ENCODE results near the gene C2CD4C.

The C2CD4C gene

DNA sequence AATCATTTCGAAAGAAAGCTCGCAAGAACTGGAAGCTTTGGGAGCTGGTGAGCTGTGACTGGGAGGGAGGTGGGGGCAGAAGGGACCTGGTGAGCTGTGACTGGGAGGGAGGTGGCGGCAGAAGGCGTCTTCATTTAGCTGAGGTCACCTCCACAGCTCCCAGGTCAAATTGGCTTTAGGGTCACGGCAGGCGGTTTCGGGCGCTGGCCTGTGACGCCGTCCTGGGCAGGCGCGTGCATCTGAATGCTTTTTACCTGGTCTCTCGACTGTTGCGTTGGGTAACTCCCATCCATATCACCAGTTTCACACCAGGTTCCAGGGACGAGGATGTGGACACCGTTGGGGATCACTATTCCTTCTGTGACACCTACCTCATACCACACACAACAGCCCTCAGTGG lies 29.2 kb downstream of the C2CD4C start:
- DNase-seq: no peak

DNA sequence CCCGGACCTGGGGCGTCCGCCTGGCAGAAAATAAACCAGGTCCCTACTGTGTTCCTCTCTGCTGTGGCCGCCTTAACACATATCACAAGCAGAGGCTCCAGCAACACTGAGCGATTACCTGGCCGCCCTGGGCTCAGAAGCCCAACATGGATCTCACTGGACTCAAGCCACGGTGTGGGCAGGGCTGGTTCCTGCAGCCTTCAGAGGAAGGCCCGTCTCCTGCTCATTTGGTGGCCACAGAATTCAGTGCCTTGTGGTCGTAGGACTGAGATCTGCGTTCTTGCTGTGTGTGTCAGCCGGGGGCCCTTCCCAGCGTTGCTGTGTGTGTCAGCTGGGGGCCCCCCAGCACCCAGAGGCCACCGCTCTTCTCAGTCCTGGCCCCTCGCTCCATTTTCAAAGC lies 30.2 kb downstream of the C2CD4C start:
- no peak for DNase-seq

DNA sequence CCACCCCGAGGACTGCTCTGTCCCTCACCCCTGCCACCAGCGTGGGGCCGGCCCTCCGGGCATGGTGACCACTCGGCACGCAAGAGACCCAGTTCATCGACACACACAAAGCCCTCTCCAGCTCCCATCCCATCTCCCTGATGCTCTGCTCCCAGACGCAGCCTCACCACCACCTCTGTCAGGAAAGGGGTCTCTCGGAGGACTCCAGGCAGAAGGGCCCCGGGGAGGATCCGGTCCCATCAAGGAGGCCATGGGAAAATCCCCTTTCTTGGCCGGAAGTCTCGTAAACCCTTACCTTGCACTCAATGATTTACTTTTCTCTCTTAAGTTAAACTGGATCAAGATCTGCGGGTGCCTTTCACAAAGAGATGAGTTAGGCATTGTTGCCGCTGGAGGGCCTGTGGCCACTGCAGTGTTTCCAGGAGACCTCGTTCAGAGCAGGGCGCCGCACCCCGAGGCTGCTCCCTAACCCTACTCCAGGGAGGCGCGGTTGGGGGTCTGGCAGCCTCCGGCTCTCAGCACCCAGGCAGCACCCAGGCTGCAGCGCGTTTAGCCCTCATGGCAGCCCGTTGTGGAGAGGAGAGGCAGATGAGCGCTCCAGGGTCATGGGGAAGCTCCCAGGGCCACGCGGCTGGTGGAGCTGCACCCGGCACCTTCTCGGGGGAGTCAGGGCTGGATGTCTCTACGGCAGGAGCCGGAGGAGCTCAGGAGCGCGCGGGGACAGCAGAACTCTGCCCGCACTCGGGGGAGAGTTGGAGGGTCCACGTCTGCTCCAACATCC lies 31.0 kb downstream of the C2CD4C start:
- no peak for DNase-seq

DNA sequence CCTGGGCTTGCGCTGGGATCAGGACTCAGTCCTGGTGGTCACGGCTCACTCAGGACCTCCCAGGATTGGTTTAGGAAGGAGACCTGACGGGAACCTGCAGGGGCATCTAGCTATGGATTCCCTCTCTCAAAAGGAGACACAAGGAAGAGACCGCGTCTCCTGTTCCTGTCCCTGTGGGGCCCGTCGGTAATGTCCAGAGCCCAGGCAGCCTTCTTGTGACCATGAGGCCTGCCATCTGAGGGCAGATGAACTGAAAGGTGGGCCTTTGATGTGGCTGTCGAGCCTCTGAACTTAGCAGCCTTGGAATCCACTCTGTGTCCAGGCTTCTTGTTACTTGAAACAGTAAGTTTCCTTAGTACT lies 32.9 kb downstream of the C2CD4C start:
- no peak for DNase-seq

DNA sequence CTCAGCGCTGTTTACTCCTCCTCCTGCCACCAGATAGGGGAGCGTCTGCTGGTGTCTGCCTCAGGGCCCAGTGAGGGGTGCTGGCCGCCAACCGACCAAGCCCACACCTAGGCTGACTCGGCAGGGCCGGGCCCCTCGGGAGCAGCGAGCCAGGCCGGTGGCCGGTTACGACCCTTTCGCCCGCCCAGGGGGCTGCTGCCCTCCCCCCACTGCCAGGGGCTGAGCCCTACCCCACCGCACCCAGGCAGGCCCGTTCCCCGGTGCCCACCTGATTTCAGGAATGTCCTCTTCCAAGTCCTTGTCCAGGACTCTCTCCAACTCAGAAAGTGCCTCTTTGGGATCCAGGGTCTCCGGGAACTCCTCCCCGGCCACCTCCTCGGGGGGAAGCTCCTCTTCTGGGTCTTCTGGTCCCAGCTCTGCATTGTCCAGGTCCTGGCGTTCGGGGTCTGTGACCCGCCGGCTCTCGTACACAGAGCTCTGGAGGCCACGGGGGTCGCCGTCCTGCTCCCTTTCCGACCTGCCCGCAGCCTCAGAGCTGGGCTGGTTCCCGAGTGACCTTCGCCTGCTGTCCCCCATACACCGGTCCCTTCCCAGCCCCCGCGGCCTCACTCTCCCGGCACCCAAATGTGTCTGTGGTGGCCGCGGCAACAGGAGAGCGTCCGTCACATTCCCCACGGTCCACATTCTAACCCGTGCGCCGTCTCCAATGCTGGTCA lies 33.4 kb downstream of the C2CD4C start:
- DNase-seq: no peak

DNA sequence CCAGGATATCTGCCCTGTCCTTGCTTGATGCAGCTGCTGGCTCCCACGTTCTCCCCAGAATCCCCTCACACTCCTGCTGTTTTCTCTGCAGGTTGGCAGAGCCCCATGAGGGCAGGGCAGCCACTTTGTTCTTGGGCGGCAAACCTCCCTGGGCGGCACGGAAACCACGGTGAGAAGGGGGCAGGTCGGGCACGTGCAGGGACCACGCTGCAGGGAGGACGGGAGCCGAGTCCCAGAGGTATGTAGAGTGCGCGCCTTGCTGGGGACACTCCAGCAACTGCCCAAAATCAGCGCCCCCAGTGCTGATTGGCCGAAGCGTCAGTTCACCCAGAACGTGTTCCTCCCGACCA lies 34.1 kb downstream of the C2CD4C start:
- no peak for DNase-seq

DNA sequence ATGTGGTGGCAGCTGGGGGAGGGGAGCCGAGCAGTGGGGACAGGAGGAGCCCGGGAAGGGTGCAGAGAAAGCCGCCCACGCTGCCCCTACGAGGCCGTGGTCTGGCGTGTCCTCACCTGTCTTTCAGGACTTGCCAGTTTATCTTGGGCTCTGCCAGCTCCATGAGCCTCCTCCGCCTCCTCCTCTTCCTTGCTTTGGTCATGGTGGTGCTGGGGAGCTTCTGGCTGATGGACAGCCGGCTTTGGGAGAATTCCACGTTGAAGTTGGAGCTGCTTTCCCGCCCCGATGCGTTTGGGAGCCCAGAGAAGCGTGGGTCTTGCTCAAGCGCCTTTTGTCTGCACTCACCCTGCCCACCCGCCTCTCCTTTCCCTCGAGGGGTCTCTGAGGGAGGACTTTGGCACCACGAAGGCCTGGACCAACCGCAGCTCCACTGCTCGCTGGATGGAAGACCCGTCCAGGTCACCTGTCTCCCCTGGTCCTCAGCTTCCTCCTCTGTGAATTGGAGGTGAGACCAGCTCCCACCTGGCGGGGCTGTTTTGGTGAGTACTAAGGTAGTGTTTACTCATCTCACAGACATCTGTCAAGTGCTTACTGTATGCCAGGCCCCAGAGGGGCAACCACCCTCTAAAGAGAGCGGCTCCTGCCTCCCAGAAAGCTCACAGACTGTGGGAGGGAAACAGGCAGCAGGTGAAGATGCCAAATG lies 34.6 kb downstream of the C2CD4C start:
- DNase-seq: no peak

DNA sequence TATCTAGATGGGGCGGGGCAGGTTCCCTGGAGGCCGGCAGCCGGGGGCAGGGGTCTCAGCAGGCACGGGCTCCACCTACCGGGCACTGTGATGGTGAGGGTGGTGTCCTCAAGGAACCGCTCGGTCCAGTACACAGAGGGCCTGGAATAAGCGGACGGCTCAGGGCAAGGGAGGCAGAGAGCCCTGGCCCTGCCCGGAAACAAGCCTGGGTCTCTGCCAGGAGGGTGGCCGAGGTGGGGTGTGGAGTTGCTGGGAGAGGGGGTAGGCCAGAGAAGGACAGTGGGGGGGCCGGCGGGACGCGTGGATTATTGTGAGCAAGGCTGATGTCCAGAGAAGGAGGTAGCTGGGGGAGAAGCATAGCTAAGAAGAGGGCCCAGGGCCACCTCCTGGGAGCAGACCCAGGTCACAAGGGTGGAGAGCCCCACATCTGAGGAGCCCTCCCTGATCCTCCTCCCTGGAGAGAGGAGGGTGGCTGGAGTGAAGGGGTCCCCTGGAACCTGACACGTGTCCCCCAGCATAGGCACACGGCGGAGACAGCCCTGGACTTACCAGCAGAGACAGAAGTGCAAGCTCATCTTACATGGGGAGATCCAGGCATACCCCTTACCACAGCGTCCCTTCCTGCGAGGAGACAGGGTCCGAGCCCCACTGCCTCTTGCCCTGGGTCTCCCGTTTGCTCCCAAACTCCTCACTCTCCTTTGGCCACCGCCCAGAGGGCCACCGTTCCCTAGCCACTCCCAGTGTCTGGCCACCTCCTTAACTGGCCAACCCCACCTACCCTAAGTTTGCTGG lies 35.4 kb downstream of the C2CD4C start:
- no peak for DNase-seq

DNA sequence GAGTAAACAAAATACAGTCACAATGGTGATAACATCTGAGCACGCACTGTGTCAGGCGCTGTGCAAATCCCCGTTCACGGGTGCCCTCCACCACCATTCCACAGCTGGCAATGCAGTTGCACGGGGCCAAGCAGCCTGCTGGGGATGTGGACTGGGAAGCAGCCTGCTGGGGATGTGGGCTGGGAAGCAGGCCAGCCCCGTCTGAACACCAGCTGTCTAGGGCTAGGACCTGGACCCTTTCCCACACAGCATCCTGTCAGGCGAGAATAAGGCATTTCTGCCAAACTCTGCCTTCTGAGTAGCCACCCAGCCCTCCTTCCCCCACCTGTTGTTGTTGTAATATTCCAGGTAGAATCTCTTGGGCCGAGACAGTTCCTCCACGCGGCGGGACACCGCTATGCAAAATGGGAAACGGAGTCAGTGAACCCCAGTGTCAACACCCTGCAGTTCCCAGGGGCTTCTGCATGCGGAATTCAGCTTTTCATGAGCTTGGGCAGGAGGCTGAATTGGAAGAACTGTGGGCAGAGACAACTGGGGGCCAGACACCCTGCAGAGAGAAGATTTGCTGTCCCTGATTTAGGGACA lies 36.5 kb downstream of the C2CD4C start:
- no peak for DNase-seq

DNA sequence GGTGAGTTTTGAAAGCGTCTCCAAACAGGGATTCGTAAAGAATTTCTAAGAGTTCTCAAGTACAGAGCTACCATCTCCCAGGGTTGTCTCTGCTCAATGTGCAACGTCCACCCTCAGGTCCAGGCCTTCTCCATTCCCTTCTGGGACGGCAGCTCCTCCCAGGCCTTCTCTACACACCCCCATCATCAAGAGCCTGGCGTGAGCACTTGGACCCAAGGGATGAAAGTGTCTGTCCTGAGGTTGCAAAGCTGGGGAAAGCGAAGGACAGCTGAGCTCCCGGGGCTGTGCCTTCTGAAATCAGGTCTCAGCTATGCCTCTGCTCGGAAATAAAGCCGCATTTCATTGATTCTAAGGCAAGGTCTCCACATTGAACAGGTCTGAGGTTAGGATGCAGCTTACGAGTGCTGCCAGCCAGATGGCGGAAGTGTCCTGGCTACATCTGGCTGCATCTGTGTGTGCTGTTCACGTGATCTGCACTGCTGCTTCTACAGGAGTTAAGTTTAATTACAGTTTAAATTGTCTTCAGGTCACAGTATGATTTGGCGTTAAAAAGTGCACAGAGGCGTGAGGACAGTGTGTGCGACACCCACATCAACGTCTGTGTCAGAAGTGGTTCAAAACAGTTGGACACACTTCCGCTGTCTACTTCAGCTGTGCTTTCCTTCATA lies 37.3 kb downstream of the C2CD4C start:
- DNase-seq: no peak

DNA sequence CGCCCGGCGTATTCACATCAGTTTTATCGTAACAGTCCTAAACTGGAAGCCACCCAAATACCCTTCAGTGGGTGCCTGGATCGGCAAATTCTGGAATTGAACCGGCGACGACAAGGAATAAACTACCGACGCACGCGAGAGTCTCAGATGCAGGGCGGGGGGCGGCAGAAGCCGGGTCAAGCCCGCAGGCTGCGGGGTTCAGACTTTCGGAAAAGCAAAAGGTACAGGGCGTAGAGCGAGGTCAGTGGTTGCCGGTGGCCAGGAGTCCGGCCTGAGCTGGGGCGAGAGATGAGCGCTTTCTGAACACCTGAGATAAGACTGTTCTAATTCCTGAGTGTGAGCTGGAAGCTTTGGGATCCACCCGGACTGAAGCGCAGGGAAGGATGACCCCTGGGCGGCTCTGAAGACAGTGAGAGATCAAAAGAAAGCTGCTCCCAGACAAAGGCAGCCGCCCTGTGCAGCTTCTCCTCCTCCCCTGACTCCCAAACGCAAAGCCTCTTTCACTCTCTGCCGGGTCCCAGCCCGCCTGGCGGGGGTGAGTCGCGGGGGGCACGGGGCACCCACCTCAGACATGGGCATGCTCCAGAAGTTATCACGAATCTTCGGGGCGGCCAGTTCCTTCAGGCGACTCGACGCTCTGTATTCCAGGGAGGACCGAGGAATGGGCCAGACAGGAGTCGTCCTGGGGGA lies 38.2 kb downstream of the C2CD4C start:
- DNase-seq: no peak

DNA sequence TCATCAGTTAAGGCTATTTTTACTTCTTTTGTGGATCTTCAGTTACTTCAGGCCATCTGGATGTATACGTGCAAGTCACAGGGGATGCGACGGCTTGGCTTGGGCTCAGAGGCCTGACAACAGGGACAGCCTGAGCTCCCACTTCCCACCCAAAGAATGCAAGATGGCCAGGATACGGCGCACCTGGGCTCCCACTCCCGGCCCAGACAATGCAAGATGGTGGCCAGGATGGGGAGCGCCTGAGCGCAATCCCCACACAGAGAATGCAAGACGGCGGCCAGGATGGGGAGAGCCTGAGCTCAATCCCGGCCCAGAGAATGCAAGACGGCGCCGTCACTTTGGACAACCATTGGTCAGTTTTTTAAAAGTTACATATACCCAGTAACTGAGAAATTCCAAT lies 39.1 kb downstream of the C2CD4C start:
- DNase-seq: no peak

DNA sequence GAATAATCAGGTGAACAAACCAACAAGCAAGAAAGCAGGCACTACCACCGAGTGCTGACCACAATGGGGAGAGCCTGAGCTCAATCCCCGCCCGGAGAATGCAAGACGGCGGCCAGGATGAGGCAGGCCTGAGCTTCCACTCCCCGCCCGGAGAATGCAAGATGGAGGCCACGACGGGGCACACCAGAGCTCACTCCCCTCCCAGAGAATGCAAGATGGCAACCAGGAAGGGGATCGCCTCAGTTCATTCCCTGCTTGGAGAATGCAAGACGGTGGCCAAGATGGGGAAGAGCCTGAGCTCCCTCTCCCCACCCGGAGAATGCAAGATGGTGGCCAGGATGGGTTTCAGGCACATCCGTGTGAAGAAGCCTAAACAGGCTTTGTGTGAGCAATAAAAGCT lies 39.7 kb downstream of the C2CD4C start:
- no peak for DNase-seq

DNA sequence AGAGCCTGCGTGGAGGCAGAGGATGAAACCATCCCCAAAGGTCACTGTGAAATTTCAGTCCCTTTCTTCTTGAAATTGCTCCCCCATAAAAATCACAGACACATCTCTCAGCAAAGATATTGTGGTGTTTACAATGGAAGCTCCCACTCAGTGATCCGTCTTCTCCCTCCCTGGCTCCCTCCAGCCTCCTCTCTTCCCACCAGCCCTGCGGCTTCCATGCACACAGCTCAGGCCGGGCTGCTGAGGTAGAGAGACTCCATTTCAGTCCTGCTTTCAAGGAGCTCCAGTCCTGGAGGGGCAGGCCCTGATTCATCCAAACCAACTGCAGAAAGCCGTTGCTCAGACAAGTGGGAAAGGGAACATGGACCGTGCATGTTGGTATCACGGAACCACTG lies 40.3 kb downstream of the C2CD4C start:
- no peak for DNase-seq

DNA sequence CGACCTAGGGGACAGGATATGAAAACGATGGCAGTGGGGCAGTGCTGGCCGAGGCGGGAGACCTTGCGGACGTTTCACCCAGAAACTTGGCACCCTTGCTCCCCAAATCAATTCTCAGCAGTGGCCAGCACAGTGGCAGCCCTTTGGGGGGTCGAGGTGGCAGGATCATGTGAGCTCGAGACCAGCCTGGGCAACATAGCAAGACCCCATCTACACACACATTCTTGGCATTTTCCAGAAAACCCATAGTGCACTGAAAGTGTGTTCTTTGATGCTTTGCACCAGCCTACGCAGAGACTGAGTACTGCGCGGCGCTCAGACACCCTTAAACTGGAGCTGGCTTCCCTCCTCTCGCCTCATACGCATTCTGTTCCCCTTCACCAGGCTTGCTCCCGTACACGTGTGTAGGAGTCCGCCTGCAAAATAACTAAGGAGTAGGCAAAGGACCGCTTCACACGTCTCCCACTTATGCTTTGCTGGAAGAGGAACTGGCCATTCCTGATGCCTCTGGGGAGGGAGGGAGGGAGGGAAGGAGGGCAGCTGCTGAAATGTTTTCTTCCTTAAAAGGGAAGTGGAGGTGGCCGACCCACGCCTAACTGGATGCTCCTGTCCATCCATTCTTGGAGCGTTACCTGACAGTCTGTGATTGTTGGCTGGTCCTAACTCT lies 40.9 kb downstream of the C2CD4C start:
- no peak for DNase-seq

DNA sequence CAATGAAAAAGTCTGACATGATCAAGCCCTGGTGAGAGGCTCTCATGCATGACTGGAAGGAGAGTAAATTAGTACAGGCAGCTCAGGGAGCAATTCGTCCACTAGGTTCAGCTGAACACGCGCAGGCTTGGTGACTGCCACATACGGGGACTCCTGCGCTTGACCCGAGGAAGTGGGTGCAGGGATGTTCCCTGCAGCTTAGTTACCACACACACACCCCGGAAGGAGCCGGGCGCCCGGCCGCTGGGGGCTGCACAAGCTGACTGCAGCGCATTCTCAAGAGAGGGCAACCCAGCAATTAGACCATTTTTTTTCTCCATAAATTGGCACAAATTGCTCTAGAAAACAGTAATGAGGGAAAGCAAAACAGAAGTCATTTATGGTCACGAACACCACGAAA lies 41.4 kb downstream of the C2CD4C start:
- no peak for DNase-seq

DNA sequence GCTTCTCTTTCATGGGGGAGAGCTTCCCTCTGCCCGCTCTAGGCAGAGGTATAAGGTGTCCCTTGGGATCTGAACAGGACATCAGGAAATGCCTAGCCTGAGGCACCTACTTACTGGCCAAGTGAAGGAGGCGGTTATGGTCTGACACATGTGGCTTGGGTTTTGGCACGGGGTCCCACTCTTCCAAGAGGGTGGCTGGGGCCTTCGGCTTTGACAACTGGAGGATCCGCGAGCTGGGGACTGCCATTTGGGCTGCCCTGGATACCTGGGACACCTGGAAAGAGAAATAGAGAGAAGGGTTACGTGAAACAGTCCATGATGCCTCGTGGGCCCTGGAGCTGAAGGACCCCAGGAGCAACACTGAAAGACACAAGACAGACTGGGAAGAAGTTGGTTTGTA lies 42.0 kb downstream of the C2CD4C start:
- DNase-seq: no peak

DNA sequence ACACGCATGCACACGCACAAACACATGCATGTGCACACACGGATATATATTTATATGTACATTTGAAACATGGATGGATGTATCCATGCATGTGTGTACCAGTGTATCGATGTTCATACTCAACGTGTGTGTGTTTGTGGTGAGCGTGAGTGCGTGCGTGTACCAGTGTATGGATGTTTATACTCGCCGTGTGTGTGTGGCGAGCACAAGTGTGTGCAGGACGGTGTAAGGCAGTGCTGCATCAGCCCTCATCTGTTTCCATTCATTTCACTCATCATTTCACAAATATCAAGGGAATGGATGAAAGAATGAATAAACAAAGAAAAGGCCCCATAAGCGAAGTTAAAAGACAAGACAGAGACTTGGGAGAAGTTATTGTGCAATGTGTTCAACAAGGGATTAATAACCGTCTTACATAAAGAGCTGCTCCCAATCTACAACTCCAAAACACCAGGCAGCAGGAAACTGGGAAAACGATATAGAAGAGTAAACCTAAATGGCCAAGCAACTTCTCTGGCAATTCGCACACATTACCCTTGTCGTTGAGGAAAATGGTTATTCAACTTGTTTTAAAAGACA lies 42.7 kb downstream of the C2CD4C start:
- DNase-seq: no peak

DNA sequence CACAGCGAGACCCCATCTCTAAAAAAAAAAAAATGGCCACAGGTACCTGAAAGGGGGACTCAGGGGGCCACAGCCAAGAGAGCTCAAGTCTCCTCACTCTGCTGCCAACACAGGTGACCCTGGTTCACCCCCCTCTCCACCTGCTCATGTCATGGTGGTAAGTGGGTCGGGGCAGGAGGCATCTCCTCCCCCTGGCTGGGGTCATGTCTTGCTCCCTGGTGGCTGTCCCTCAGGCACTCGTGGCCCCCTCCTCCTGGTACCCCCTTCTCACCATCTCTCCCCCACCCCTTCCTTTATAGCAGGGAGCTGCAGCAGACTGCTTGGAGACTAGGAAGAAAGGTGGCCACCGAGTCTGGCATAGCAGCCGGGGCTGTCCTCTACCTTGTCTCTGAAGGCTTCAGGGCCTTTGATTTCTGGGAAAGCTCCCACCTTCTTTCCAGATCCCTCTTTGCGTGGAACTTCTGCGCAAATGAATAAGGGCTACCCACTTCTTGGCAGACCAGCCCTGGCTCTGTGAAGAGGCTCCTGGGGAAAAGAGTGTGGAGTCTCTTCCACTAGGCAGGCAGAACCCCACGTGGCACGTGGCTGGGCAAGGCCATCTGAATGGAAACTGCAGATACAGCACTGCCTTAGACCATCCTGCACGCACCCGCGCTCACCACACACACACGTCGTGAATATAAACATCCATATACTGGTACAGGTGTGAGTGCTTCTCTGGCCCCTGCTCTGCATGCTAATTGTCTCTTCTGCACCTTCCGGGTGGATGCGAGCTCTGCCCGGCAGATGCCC lies 44.3 kb downstream of the C2CD4C start:
- no peak for DNase-seq

DNA sequence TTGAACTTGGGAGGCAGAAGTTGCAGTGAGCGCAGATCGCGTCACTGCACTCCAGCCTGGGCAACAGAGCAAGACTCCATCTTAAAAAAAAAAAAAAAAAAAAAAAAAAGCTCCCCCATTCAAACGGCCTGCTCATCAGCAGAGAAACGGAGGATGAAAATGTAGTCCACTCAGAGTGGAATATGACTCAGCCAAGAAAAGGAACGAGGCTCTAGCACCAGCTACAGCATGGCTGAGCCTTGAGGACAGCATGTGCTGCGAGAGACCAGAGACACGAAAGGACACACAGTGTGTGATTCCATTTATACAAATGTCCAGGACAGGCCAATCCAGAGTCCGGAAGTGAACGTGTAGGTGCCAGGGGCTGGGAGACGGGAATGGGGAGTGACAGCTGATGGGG lies 46.3 kb downstream of the C2CD4C start:
- no peak for DNase-seq
